Upper lobe of right lung (tissue), 1 donor: ENCODE data around the gene SLC2A6. TPM values are rescaled to one million over a fixed set of nuclear protein-coding genes. Genes with fewer than 3 reads are reported as not detected.

ENCODE experiments used
- ATAC-seq: fragments of 200-7000 bp; cut with Tn5 transposase; one replicate; pipeline ENCODE4 v1.9.1; 2020; ENCODE audit warnings: mild to moderate bottlenecking, moderate library complexity
- DNase-seq: peaks from one replicate; pipeline ENCODE4 v3.0.0-alpha.2; 2020
- H3K27ac ChIP-seq: fragments of 200-600 bp; one replicate; pipeline ENCODE4 v1.8.0; 2022
- H3K27me3 ChIP-seq: fragments of 200-600 bp; one replicate; pipeline ENCODE4 v1.8.0; 2022; ENCODE audit warnings: mild to moderate bottlenecking
- H3K36me3 ChIP-seq: fragments of 200-600 bp; one replicate; pipeline ENCODE4 v1.8.0; 2022
- H3K4me1 ChIP-seq: fragments of 200-600 bp; one replicate; pipeline ENCODE4 v1.8.0; 2022
- H3K4me3 ChIP-seq: fragments of 200-600 bp; one replicate; pipeline ENCODE4 v1.8.0; 2022; ENCODE audit warnings: mild to moderate bottlenecking
- H3K9me3 ChIP-seq: fragments of 200-600 bp; one replicate; pipeline ENCODE4 v1.8.0; 2022
- CTCF ChIP-seq: fragments of 200-600 bp; IDR thresholded peaks from one replicate; pipeline ENCODE4 v1.8.0; 2022; ENCODE audit warnings: antibody characterized with exemption
- intact Hi-C: fragments of 100-400 bp; cut with DNase I; formaldehyde crosslinking; loops from one replicate; pipeline ENCODE4 v1.11.0; 2022
- total RNA-seq: library from RNA; stranded (reverse); fragmentation: NEBNext Ultra II Directional; extraction: Animal tissue kit (Norgen Biotek cat#: 25700); gene quantifications from one replicate; pipeline ENCODE4 v1.2.1, GENCODE V29; 2021
- donor health status: DM: no; HTN: yes; CAD: no; lungs with severe emphysema.

The SLC2A6 gene
- total RNA-seq, 1 donor from 2014 or later, result 11.4 TPM

- DNase-seq, result no peak
- peak; percentile 56 for ATAC-seq
- no peaks in the 10 kb centered on the region for H3K9me3 ChIP-seq
- no peaks in the 10 kb centered on the region for H3K4me1 ChIP-seq
- peaks cover 4% of the 10 kb centered on the region for H3K36me3 ChIP-seq
- H3K27ac ChIP-seq, result no peak overlapping the region
- TF ChIP-seq CTCF, result no peak
- intact Hi-C loops, result no loop called here
- no peak overlapping the region for H3K4me3 ChIP-seq
- H3K27me3 ChIP-seq, result no peaks in the 10 kb centered on the region
Measured at GRCh38 chr9:133470427-133470924, 8.4 kb downstream of the SLC2A6 start.

GRCh38 chr9:133468777-133469421, 10.0 kb downstream of the SLC2A6 start:
- intact Hi-C loops, result no loop called here
- no peak for ATAC-seq

GRCh38 chr9:133468374-133468773, 10.5 kb downstream of the SLC2A6 start:
- H3K27ac ChIP-seq, result no peak overlapping the region
- intact Hi-C loops, result no loop called here
- peaks cover 10% of the 10 kb centered on the region for H3K36me3 ChIP-seq
- TF ChIP-seq CTCF, result no peak
- H3K9me3 ChIP-seq, result no peaks in the 10 kb centered on the region
- no peaks in the 10 kb centered on the region for H3K27me3 ChIP-seq
- no peak overlapping the region for H3K4me3 ChIP-seq
- no peak for DNase-seq
- no peak for ATAC-seq
- no peaks in the 10 kb centered on the region for H3K4me1 ChIP-seq

More at GRCh38 chr9:133468777-133469421, 10.0 kb downstream of the SLC2A6 start:
- H3K9me3 ChIP-seq, result no peaks in the 10 kb centered on the region
- no peak for TF ChIP-seq CTCF
- no peaks in the 10 kb centered on the region for H3K27me3 ChIP-seq
- H3K4me1 ChIP-seq, result no peaks in the 10 kb centered on the region
- no peak overlapping the region for H3K4me3 ChIP-seq
- H3K36me3 ChIP-seq, result peaks cover 10% of the 10 kb centered on the region
- no peak overlapping the region for H3K27ac ChIP-seq
- no peak for DNase-seq

- H3K27ac ChIP-seq, result no peak overlapping the region
- peaks cover 10% of the 10 kb centered on the region for H3K36me3 ChIP-seq
- H3K4me1 ChIP-seq, result no peaks in the 10 kb centered on the region
- intact Hi-C loops, result no loop called here
- no peaks in the 10 kb centered on the region for H3K27me3 ChIP-seq
- ATAC-seq (no peak), DNase-seq (no peak)
- H3K9me3 ChIP-seq, result no peaks in the 10 kb centered on the region
- no peak for TF ChIP-seq CTCF
- H3K4me3 ChIP-seq, result no peak overlapping the region
Measured at GRCh38 chr9:133467101-133467500, 11.8 kb downstream of the SLC2A6 start.

- DNase-seq, result no peak
- intact Hi-C loops, result no loop called here
- Histone ChIP-seq H3K4me1 (peaks cover 4% of the 10 kb centered on the region), H3K9me3 (no peaks in the 10 kb centered on the region), H3K36me3 (peaks cover 10% of the 10 kb centered on the region), H3K27me3 (no peaks in the 10 kb centered on the region), H3K4me3 (no peak overlapping the region), H3K27ac (no peak overlapping the region)
- TF ChIP-seq CTCF, result no peak
- ATAC-seq, result no peak
Measured at GRCh38 chr9:133465984-133466383, 12.9 kb downstream of the SLC2A6 start.
